A172 (cell line): Measurements from ENCODE around the gene LYRM2. TPM values are rescaled to one million over a fixed set of nuclear protein-coding genes. Genes with fewer than 3 reads are reported as not detected.

ENCODE experiments used
- DNase-seq: peaks from one replicate; pipeline ENCODE4 v3.0.0-alpha.2; 2015; ENCODE audit warnings: low spot score
- total RNA-seq: library from RNA; depleted of rRNA; stranded (reverse); fragments of >200 nt; shearing (Covaris generic); gene quantifications from 2 replicates; pipeline ENCODE4 v1.2.3, GENCODE V29; 2014; rRNA removed

The LYRM2 gene
- total RNA-seq, 1 experiment from 2014 or later: 38.3 TPM

DNA sequence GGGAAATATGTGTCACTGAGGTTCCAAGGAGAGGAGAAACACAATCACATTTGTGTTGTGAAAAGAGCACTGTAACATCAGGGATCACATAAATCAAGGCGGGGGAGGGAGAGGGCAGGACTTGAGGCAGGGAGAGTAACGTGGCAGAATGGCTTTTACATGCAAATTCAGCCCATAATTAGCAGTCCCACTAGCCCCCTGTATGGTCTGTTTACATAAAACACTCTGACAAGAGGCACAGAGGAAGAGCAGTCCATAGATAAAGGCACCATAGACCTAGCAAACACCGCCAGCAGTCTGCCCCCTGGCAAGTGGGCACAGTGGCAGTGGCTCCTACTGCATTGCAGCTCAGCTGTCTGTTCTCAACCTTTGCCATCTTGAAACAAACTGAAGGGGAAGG, 82.7 kb downstream of the LYRM2 start:
- no peak for DNase-seq

DNA sequence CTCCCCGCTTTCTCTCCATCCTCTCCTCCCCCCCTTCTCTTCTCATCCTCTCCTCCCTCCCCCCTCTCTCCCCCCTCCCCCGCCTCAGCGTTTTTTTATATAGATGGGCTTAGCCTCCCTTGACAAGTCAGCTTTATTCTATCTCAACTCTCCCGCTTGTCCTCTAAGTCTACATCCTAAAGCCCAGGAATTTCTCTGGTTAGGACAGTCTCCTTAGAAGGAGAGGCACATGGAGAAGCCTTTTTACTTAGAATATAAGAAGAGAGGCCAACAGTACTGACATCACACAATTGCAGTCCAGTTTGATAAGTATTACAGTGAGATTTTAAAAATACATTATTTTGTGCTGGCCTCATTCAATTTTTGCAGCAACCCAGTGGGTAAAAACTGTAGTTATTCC, 83.5 kb downstream of the LYRM2 start:
- no peak for DNase-seq

DNA sequence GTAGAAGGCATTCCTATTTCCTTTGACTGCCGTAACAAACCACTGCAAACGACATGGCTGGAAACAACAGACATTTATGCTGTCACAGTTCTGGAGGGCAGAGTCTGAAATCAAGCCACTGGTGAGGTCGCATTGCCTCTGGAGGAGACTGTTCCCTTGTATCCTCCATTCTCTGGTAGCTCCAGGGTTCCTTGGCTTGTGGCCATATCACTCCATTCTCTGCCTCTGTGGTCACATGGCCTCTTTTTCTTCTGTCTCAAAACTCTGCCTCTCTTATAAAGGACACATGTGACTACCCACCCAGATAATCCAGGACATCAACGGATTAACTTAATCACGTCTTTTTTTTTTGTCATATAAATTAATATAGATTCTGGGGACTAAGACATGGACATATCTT, 84.4 kb downstream of the LYRM2 start:
- DNase-seq: no peak

DNA sequence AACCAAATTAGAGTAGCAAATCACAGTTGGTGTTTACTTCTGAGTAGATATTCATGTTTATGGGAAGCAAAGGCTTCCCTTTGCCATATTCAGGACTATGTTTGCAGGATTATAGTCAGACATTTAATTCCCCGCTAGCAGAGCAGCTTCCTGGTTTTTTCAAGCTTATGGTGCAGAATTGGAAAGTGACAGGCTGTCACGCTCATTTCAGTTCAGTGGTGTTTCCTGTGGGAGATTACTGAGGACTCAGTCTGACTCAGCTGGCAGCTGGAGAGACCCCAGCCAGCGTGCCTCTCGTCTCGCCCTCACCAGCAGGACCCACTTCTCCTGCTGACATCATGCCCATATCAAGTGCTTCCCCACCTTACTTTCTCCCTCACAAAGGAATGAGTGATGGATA, 85.1 kb downstream of the LYRM2 start:
- DNase-seq: no peak

DNA sequence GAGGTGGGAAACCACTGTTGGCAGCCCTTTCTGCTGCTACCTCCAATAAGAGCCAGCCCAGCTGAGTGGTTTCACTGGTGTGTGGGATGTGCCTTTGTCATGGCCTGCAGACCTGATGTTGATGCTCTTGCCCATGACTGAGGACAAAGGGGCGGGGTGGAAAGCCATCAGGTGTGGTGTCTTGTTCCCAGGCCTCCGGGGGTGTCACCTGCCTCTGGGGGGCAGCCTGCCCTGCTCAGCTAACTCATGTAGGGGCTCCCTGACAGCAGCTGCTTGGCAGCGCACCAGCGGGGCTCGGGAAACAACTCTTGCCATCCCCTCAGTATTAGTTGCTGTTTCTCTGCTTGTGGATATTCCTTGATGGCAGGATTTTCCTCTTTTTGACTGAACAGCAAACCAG, 91.3 kb downstream of the LYRM2 start:
- DNase-seq: no peak

GRCh38 chr6:89542866-89543265, 95.7 kb downstream of the LYRM2 start:
- no peak for DNase-seq

- DNase-seq: no peak
Measured at GRCh38 chr6:89542081-89542857, 96.3 kb downstream of the LYRM2 start.

- no peak for DNase-seq
Measured at GRCh38 chr6:89539779-89540178, 98.8 kb downstream of the LYRM2 start.

GRCh38 chr6:89536231-89536630, 102.3 kb downstream of the LYRM2 start:
- DNase-seq: no peak

GRCh38 chr6:89530982-89531381, 107.6 kb downstream of the LYRM2 start:
- no peak for DNase-seq

DNA sequence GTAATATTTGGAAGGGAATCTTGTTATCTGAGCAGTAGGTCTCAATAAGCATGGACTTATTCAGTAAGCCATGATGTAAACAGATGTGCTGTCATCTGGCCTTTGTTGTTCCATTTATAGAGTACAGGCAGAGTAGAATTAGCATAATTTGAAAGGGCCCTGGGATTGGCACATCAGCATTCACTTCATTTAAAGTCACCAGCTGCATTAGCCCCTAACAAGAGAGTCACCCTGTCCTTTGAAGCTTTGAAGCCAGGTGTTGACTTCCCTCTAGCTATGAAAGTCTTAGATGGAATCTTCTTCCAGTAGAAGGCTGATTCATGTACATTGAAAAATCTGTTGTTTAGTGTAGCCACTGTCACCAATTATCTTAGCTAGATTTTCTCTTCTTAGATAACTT, 109.7 kb downstream of the LYRM2 start:
- no peak for DNase-seq

DNA sequence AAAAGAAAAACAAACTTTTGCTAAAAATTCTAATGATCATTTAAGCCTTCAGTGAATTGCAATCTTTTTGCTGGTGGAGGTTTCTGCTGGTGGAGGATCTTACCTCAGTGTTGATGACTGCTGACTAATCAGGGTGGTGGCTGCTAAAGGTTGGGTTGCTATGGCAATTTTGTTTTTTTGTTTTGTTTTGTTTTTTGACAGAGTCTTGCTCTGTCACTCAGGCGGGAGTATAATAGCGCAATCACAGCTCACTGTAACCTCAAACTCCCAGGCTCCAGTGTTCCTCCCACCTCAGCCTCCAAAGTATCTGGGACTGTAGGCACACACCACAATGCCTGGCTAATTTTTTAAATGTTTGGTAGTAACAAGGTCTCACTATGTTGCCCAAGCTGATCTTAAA, 110.9 kb downstream of the LYRM2 start:
- peak; percentile 28 for DNase-seq

DNA sequence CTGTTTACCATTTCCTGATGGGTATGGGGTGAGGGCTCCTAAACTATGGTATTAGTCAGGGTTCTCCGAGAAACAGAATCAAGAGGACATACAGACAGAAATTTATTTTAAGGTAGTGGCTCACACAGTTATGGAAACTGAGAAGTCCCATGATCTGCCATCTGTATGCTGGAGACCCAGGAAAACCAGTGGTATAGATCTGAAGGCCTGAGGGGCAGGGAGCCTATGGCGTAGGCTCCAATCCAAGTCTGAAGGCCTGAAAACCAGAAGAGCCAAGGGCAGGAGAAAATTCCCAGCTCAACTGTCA, 112.0 kb downstream of the LYRM2 start:
- no peak for DNase-seq

DNA sequence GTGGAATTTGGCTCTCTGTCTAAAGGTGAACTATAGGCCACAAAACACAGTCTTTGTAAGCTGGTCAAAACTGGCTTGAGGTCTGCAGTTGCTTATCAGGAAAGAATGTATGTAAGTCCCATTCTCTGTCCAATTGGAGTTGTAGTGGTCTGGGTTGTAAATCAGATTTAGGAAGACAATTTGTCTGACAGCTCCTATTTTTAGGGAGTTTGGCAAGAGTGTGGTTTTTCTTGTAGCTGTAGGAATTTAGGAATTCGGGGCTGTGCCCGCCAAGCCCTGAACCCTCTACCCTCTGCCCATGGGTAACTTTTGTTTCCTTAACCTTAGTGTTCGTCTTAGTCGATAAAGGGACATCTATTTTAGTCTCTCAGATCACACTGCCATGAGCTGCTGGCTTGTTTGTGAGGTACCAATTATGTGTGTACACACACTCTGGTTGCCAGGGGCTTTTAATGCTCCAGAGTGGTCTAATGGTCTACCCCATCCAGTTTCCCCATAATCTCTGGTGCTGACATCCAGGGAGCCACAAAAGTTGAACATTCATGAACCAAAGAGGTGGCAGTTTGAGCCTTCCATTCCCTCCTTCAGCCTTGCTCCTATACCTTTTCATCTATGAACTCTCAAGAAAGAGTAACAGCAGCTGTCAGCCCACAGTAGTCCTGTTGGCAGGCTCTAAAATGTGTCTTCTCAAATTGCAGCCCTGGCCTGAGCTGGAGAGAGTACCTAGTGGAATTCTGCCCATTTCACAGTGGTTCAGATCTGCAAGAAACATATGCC, 112.6 kb downstream of the LYRM2 start:
- peak; percentile 56 for DNase-seq

- no peak for DNase-seq
Measured at GRCh38 chr6:89522778-89523177, 115.8 kb downstream of the LYRM2 start.

DNA sequence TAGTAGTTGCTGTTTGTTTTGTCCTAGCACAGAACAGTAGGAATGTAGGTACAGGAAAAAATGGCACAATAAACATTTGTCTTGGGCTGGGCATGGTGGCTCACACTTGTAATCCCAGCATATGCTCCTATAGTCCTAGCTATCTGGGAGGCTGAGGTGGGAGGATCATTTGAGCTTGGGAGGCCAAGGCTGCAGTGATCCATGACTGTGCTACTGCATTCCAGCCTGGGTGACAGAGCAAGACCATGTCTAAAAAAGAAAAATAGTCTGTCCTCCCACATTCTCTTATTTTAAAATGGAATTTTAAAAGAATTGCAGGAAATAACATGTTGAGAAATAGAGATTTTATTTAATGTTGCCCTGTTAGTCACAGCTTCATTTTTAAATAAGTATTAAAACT, 117.8 kb downstream of the LYRM2 start:
- DNase-seq: no peak

GRCh38 chr6:89518352-89519055, 120.0 kb downstream of the LYRM2 start:
- DNase-seq: no peak

Other genes starting within 250 kb of the LYRM2 start
- 33.5 and 38.3 TPM in 2 replicates for gene RRAGD, start 226.5 kb downstream of the LYRM2 start, total RNA-seq
- 7.9 and 10.7 TPM in 2 replicates for gene ANKRD6, start 205.6 kb downstream of the LYRM2 start, total RNA-seq
- 7.1 and 15.3 TPM in 2 replicates for gene MDN1, start 181.0 kb upstream of the LYRM2 start, total RNA-seq
- 13.5 and 16.9 TPM in 2 replicates for gene CASP8AP2, start 191.1 kb upstream of the LYRM2 start, total RNA-seq